ENCODE data around the gene IMMP2L.

Gene IMMP2L

GRCh38 chr7:111556977-111557376, 5.3 kb downstream of the IMMP2L start:
- no peak for DNase-seq

- DNase-seq, result no peak
Measured at GRCh38 chr7:111554086-111554485, 8.2 kb downstream of the IMMP2L start.

GRCh38 chr7:111541067-111541466, 21.2 kb downstream of the IMMP2L start:
- DNase-seq, result no peak

GRCh38 chr7:111540199-111540815, 22.0 kb downstream of the IMMP2L start:
- DNase-seq, result no peak

GRCh38 chr7:111537134-111537533, 25.2 kb downstream of the IMMP2L start:
- DNase-seq, result no peak

GRCh38 chr7:111535142-111535870, 27.0 kb downstream of the IMMP2L start:
- no peak for DNase-seq

GRCh38 chr7:111532625-111533024, 29.7 kb downstream of the IMMP2L start:
- no peak for DNase-seq

GRCh38 chr7:111531993-111532392, 30.3 kb downstream of the IMMP2L start:
- DNase-seq, result no peak

GRCh38 chr7:111530356-111530668, 32.0 kb downstream of the IMMP2L start:
- no peak for DNase-seq

- no peak for DNase-seq
Measured at GRCh38 chr7:111529507-111530355, 32.6 kb downstream of the IMMP2L start.

GRCh38 chr7:111528331-111528730, 34.0 kb downstream of the IMMP2L start:
- DNase-seq, result no peak

- DNase-seq, result no peak
Measured at GRCh38 chr7:111527545-111527944, 34.7 kb downstream of the IMMP2L start.

GRCh38 chr7:111525100-111525499, 37.2 kb downstream of the IMMP2L start:
- DNase-seq, result no peak

GRCh38 chr7:111521660-111522059, 40.6 kb downstream of the IMMP2L start:
- no peak for DNase-seq

GRCh38 chr7:111518264-111518663, 44.0 kb downstream of the IMMP2L start:
- no peak for DNase-seq

- no peak for DNase-seq
Measured at GRCh38 chr7:111517549-111517951, 44.7 kb downstream of the IMMP2L start.

GRCh38 chr7:111516612-111517011, 45.7 kb downstream of the IMMP2L start:
- DNase-seq, result no peak

- no peak for DNase-seq
Measured at GRCh38 chr7:111513566-111513965, 48.7 kb downstream of the IMMP2L start.

GRCh38 chr7:111511845-111512244, 50.4 kb downstream of the IMMP2L start:
- DNase-seq, result no peak

- DNase-seq, result no peak
Measured at GRCh38 chr7:111510584-111511378, 51.5 kb downstream of the IMMP2L start.

GRCh38 chr7:111510062-111510461, 52.2 kb downstream of the IMMP2L start:
- DNase-seq, result no peak

- DNase-seq, result no peak
Measured at GRCh38 chr7:111509288-111509687, 53.0 kb downstream of the IMMP2L start.

- no peak for DNase-seq
Measured at GRCh38 chr7:111508387-111508786, 53.9 kb downstream of the IMMP2L start.
